Caki2 (cell line): Measurements from ENCODE around the gene EYA4. TPM values are rescaled to one million over a fixed set of nuclear protein-coding genes. Genes with fewer than 3 reads are reported as not detected.

ENCODE experiments used
- DNase-seq: peaks from one replicate; pipeline ENCODE4 v3.0.0-alpha.2; 2015; ENCODE audit warnings: low read depth
- in situ Hi-C: cut with HindIII; loops from 2 replicates; pipeline ENCODE4 v1.10.0; 2016; ENCODE audit warnings: low sequenced_read_pairs, low pct_unique_long_range_greater_than_20kb, mixed read lengths
- total RNA-seq: library from RNA; depleted of rRNA; stranded (reverse); fragments of >200 nt; shearing (Covaris generic); gene quantifications from 2 replicates; pipeline ENCODE4 v1.2.3, GENCODE V29; 2014; ENCODE audit warnings: low replicate concordance

Gene EYA4
- total RNA-seq, 1 experiment from 2014 or later: 0.17 TPM

GRCh38 chr6:133463790-133464189 lies 222.6 kb downstream of the EYA4 start:
- DNase-seq: no peak
- in situ Hi-C loops: no loop called here

GRCh38 chr6:133466680-133467079 lies 225.5 kb downstream of the EYA4 start:
- no peak for DNase-seq
- in situ Hi-C loops: no loop called here

- in situ Hi-C loops: no loop called here
- no peak for DNase-seq
Observed at GRCh38 chr6:133467231-133467981, 226.2 kb downstream of the EYA4 start.

- in situ Hi-C loops: no loop called here
- no peak for DNase-seq
Observed at GRCh38 chr6:133467982-133468380, 226.8 kb downstream of the EYA4 start.

GRCh38 chr6:133468591-133468990 lies 227.4 kb downstream of the EYA4 start:
- in situ Hi-C loops: no loop called here
- DNase-seq: no peak

GRCh38 chr6:133474516-133474915 lies 233.4 kb downstream of the EYA4 start:
- no peak for DNase-seq
- in situ Hi-C loops: no loop called here

GRCh38 chr6:133478673-133479072 lies 237.5 kb downstream of the EYA4 start:
- in situ Hi-C loops: no loop called here

GRCh38 chr6:133487174-133487573 lies 246.0 kb downstream of the EYA4 start:
- DNase-seq: no peak
- in situ Hi-C loops: no loop called here

More at GRCh38 chr6:133478673-133479072, 237.5 kb downstream of the EYA4 start:
- DNase-seq: no peak

GRCh38 chr6:133495205-133495903 lies 254.2 kb downstream of the EYA4 start:
- no peak for DNase-seq
- in situ Hi-C loops: no loop called here

- DNase-seq: no peak
- in situ Hi-C loops: no loop called here
Observed at GRCh38 chr6:133499662-133500061, 258.5 kb downstream of the EYA4 start.

GRCh38 chr6:133501675-133502270 lies 260.6 kb downstream of the EYA4 start:
- no peak for DNase-seq
- in situ Hi-C loops: no loop called here

- peak; percentile 89 for DNase-seq
- in situ Hi-C loops: no loop called here
Observed at GRCh38 chr6:133502441-133503335, 261.5 kb downstream of the EYA4 start.

GRCh38 chr6:133503336-133503729 lies 262.2 kb downstream of the EYA4 start:
- in situ Hi-C loops: no loop called here

GRCh38 chr6:133504158-133504557 lies 263.0 kb downstream of the EYA4 start:
- in situ Hi-C loops: no loop called here
- DNase-seq: no peak

More at GRCh38 chr6:133503336-133503729, 262.2 kb downstream of the EYA4 start:
- peak; percentile 79 for DNase-seq

- in situ Hi-C loops: no loop called here
- DNase-seq: no peak
Observed at GRCh38 chr6:133504761-133505160, 263.6 kb downstream of the EYA4 start.

- in situ Hi-C loops: no loop called here
- DNase-seq: no peak
Observed at GRCh38 chr6:133505681-133506080, 264.5 kb downstream of the EYA4 start.

GRCh38 chr6:133512410-133513016 lies 271.4 kb downstream of the EYA4 start:
- peak; percentile 67 for DNase-seq
- in situ Hi-C loops: no loop called here

- no peak for DNase-seq
- in situ Hi-C loops: no loop called here
Observed at GRCh38 chr6:133523816-133524215, 282.7 kb downstream of the EYA4 start.
